IPS-18a (cell line): ENCODE measurements around the gene MAB21L2.
A peak's percentile ranks its signal among the peaks of the same experiment; 100 is the strongest.

Experiments used
- H3K27ac ChIP-seq: one replicate; pipeline ENCODE4 v1.5.1; 2013; ENCODE audit warnings: low read length
- H3K27me3 ChIP-seq: one replicate; pipeline ENCODE4 v1.6.1; 2013; ENCODE audit warnings: mild to moderate bottlenecking, low read length; ENCODE audit not compliant: control insufficient read depth, insufficient read depth
- H3K36me3 ChIP-seq: one replicate; pipeline ENCODE4 v1.6.1; 2013; ENCODE audit warnings: low read depth, low read length; ENCODE audit not compliant: control insufficient read depth
- H3K4me1 ChIP-seq: one replicate; pipeline ENCODE4 v1.6.1; 2013; ENCODE audit warnings: low read depth, low read length; ENCODE audit not compliant: control insufficient read depth
- H3K4me3 ChIP-seq: one replicate; pipeline ENCODE4 v1.5.1; 2013; ENCODE audit warnings: low read length
- H3K9ac ChIP-seq: one replicate; pipeline ENCODE4 v1.6.1; 2013; ENCODE audit warnings: mild to moderate bottlenecking, low read length, moderate library complexity
- H3K9me3 ChIP-seq: one replicate; pipeline ENCODE4 v1.6.1; 2013; ENCODE audit warnings: low read depth, low read length; ENCODE audit not compliant: control insufficient read depth

The MAB21L2 gene

DNA sequence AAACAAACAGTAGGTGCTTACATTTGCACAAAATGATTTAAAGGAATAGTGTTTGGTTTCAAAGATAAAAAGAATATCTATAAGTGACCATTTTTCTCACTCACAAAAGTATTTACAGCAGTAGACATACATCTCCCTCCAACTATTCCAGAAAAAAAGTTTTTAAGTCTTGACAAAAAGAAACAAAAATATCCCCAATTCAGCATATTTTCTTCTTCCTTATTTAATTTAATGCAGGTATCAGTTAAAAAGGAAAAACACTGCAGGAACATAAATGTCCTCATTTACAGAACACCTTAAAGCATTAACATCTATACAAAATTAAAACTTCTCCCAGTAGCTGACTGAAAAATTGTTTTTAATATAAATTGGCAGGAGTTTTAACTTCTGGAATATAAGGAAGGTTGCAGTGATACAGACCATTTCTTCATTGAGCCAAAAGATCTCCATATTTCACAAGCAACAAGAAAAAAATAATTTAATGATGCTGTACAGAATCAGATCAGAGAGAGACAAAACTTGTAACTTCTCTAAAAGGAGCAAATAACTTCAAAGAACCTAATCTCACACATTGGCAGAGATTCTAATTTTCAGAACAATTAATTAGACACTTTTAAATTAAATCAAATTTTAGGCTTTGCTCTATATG, 4.3 kb downstream of the MAB21L2 start:
- no peaks in the 10 kb centered on the region for H3K9me3 ChIP-seq
- H3K4me3 ChIP-seq, result no peak overlapping the region

DNA sequence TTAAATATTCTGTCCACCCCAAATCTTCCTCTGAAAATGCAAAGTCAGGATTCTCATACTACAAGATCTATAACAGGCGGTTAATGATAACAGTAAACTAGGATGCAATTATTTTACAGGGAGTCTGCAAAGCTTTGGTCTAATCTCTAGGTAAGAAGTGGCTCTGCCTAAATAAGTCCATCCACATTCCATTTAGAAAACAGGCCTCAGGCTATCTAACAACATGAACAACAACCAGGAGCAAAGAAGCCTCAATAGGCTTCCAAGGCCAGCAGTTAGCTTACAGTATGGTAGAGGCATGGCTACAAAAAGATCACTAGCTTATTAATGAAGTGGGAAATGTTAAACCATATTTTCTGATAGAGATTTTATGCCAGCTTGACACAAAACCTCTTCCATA, 6.4 kb downstream of the MAB21L2 start:
- H3K9me3 ChIP-seq, result no peaks in the 10 kb centered on the region
- peaks cover 33% of the 10 kb centered on the region for H3K27me3 ChIP-seq
- H3K4me3 ChIP-seq, result no peak overlapping the region
- H3K9ac ChIP-seq, result no peak overlapping the region
- peaks cover 23% of the 10 kb centered on the region for H3K4me1 ChIP-seq
- H3K36me3 ChIP-seq, result no peaks in the 10 kb centered on the region
- H3K27ac ChIP-seq, result no peak overlapping the region

More for the DNA sequence above, 4.3 kb downstream of the MAB21L2 start:
- Histone ChIP-seq H3K27ac (no peak overlapping the region), H3K36me3 (no peaks in the 10 kb centered on the region), H3K4me1 (peaks cover 16% of the 10 kb centered on the region), H3K27me3 (peaks cover 53% of the 10 kb centered on the region), H3K9ac (no peak overlapping the region)

DNA sequence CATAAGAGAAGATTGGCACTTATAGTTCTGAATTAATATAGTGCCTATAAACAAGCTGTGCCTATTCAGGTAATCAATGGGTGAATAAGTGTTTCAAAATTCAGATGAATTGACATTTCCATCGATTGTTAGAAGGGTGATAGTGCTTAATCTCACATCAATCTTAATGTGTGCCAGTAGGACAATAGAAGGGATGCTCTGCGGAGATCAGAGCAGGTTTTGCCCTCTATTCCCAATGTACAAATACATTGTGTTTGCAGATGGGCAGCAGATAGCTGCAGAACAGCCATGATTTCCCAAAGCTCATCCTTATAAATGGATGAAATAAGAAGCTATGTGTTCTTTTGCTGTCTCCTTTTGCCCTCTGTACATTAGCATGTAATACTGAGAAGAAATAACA, 7.2 kb downstream of the MAB21L2 start:
- Histone ChIP-seq H3K4me3 (no peak overlapping the region), H3K27me3 (peaks cover 24% of the 10 kb centered on the region), H3K9me3 (no peaks in the 10 kb centered on the region), H3K36me3 (no peaks in the 10 kb centered on the region), H3K4me1 (peaks cover 23% of the 10 kb centered on the region), H3K9ac (no peak overlapping the region), H3K27ac (no peak overlapping the region)

DNA sequence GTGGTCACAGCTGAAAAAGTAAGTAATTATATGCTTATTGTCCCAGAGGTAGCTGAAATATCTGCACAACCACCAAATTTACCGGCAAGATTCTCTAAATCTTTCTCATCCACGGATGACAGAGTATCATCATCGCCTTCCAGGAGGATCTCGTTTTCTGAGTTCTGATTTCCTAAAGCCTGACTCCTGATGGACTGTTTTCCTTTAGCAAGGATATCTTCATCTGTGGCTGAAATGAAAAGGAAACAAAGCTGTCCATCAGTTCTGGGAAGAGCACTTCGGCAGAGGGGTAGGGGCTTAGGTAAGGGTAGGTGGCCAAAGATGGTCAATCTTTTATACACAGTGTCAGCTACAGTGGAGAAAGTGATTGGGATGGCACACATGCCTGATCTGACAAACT, 8.7 kb downstream of the MAB21L2 start:
- no peaks in the 10 kb centered on the region for H3K36me3 ChIP-seq
- peaks cover 9% of the 10 kb centered on the region for H3K27me3 ChIP-seq
- H3K9me3 ChIP-seq, result no peaks in the 10 kb centered on the region
- H3K9ac ChIP-seq, result no peak overlapping the region
- H3K4me3 ChIP-seq, result no peak overlapping the region
- H3K4me1 ChIP-seq, result peaks cover 23% of the 10 kb centered on the region
- no peak overlapping the region for H3K27ac ChIP-seq

GRCh38 chr4:150591406-150591805, 9.5 kb downstream of the MAB21L2 start:
- Histone ChIP-seq H3K36me3 (no peaks in the 10 kb centered on the region), H3K9me3 (no peaks in the 10 kb centered on the region), H3K4me1 (peaks cover 23% of the 10 kb centered on the region), H3K27ac (no peak overlapping the region), H3K9ac (peak overlapping the region; percentile 14), H3K27me3 (peaks cover 2% of the 10 kb centered on the region), H3K4me3 (peak overlapping the region; percentile 35)

DNA sequence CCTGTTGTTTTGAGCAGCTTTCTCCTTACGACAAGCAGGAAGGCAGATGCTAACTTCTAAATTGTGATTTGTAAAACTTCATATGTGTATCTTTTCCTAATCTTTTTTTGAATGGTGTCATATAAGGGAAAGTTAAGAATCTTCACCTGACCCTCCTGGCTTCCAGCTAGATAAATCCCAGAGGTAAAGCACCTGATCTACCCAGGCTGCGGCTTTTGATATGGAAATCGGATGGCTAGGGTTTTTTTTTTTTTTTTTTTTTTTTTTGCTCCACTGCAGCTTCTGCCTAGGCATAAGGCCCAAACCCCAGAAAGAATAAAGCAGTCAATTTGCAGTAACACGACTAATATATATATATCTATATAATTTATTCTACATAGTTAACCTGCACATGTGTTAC, 10.0 kb downstream of the MAB21L2 start:
- Histone ChIP-seq H3K9ac (peak overlapping the region; percentile 14), H3K36me3 (no peaks in the 10 kb centered on the region), H3K9me3 (no peaks in the 10 kb centered on the region), H3K27me3 (no peaks in the 10 kb centered on the region), H3K27ac (no peak overlapping the region), H3K4me1 (peaks cover 23% of the 10 kb centered on the region), H3K4me3 (peak overlapping the region; percentile 35)

GRCh38 chr4:150593996-150594395, 12.0 kb downstream of the MAB21L2 start:
- H3K4me3 ChIP-seq, result no peak overlapping the region
- peaks cover 23% of the 10 kb centered on the region for H3K4me1 ChIP-seq
- peaks cover 6% of the 10 kb centered on the region for H3K36me3 ChIP-seq
- H3K9me3 ChIP-seq, result no peaks in the 10 kb centered on the region
- H3K27ac ChIP-seq, result no peak overlapping the region
- H3K9ac ChIP-seq, result no peak overlapping the region
- H3K27me3 ChIP-seq, result no peaks in the 10 kb centered on the region

DNA sequence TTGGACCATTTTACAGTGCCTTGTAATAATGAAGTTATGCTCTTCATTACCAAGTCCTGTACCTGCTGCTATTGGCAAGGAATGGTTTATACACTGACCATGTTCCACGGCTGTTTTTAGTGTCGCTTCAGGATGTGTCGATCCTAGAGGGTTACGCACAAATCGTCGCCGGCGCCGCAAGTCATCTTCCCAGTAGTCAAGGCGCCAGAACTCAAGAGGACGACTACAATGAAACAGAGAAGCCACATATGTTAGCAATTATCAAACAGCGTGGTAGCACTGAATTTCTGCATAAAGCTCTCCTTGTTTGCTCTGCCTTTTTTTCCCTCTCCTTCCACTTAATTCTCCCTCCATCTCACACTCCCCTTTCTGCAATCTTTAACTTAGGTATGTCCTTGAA, 17.0 kb downstream of the MAB21L2 start:
- H3K9me3 ChIP-seq, result no peaks in the 10 kb centered on the region
- H3K9ac ChIP-seq, result no peak overlapping the region
- H3K4me3 ChIP-seq, result no peak overlapping the region
- H3K4me1 ChIP-seq, result no peaks in the 10 kb centered on the region
- H3K27me3 ChIP-seq, result no peaks in the 10 kb centered on the region
- no peak overlapping the region for H3K27ac ChIP-seq
- H3K36me3 ChIP-seq, result peaks cover 6% of the 10 kb centered on the region

DNA sequence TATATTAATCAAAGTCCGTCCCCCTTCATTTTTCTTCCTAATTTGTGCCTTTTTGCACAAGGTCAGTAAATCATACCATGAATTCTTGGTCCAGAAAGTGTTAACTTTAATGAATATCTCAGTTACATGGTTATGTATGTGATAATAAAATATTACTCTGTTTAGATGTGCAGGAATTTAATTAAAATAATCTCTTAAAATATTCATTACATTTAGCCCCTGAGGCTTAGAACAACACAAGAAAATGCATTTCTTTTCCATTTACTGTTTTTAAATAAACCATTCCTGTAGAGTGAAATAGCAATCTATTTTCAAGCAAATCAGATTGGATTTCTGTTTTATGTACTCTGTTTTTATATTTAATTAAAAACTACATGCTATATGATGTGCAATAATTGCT, 17.6 kb downstream of the MAB21L2 start:
- Histone ChIP-seq H3K4me3 (no peak overlapping the region), H3K27me3 (no peaks in the 10 kb centered on the region), H3K27ac (no peak overlapping the region), H3K4me1 (no peaks in the 10 kb centered on the region), H3K36me3 (peaks cover 6% of the 10 kb centered on the region), H3K9me3 (no peaks in the 10 kb centered on the region), H3K9ac (no peak overlapping the region)

- Histone ChIP-seq H3K4me3 (no peak overlapping the region), H3K9me3 (no peaks in the 10 kb centered on the region), H3K9ac (no peak overlapping the region), H3K36me3 (peaks cover 6% of the 10 kb centered on the region), H3K27me3 (no peaks in the 10 kb centered on the region), H3K27ac (no peak overlapping the region), H3K4me1 (no peaks in the 10 kb centered on the region)
Measured at GRCh38 chr4:150600812-150601445, 19.0 kb downstream of the MAB21L2 start.

- Histone ChIP-seq H3K4me1 (no peaks in the 10 kb centered on the region), H3K9me3 (no peaks in the 10 kb centered on the region), H3K9ac (no peak overlapping the region), H3K27me3 (no peaks in the 10 kb centered on the region), H3K27ac (no peak overlapping the region), H3K36me3 (no peaks in the 10 kb centered on the region), H3K4me3 (no peak overlapping the region)
Measured at GRCh38 chr4:150609131-150609530, 27.2 kb downstream of the MAB21L2 start.

GRCh38 chr4:150619042-150619441, 37.1 kb downstream of the MAB21L2 start:
- no peak overlapping the region for H3K9ac ChIP-seq
- H3K27me3 ChIP-seq, result no peaks in the 10 kb centered on the region
- no peak overlapping the region for H3K4me3 ChIP-seq
- H3K27ac ChIP-seq, result no peak overlapping the region
- no peaks in the 10 kb centered on the region for H3K4me1 ChIP-seq
- H3K36me3 ChIP-seq, result no peaks in the 10 kb centered on the region
- no peaks in the 10 kb centered on the region for H3K9me3 ChIP-seq
